K562 (cell line): Measurements from ENCODE around the gene MRPL55. TPM values are rescaled to one million over a fixed set of nuclear protein-coding genes. Genes with fewer than 3 reads are reported as not detected.

Experiments
- ATAC-seq: fragments of 200-7000 bp; cut with Tn5 transposase; 3 replicates; pipeline ENCODE4 v1.9.1; 2020; ENCODE audit warnings: moderate library complexity
- BruUV-seq: library from RNA; stranded (reverse); fragments of 400-500 nt; replicated peaks from 2 replicates; lab custom pipeline; 2021; lab: Mats Ljungman, UMichigan
- CTCF ChIA-PET: fragments of 300-600 bp; formaldehyde crosslinking; extraction: SDS; loops from one replicate; lab custom pipeline; 2021; ENCODE audit warnings: low intra/inter-chr PET ratio; lab: Yijun Ruan, JAX
- POLR2A ChIA-PET: fragments of 300-600, 350-650 bp; sonication (Branson Sonifier 250); formaldehyde crosslinking; extraction: SDS; loops from one replicate; lab custom pipeline; 2021; ENCODE audit warnings: antibody characterized with exemption, inconsistent platforms; lab: Yijun Ruan, JAX
- DNase-seq, 4 experiments: peaks; one replicate each; pipeline versions ENCODE4 v3.0.0 to v3.0.0-alpha.2; 2011 to 2018; ENCODE audit warnings: low spot score in 3 of 4, mixed read lengths in 3 of 4; ENCODE audit errors: extremely low read depth in 1 of 4
- FAIRE-seq: peaks from 2 replicates; lab custom pipeline; 2011; peaks lifted over from hg19 to GRCh38; lab: Jason Lieb, UNC
- H2AFZ ChIP-seq: 2 replicates; pipeline ENCODE4 v1.6.0; 2011; ENCODE audit warnings: low read depth, low read length, control low read depth, inconsistent platforms
- H3K27ac ChIP-seq: fragments of 200-600 bp; 3 replicates; pipeline ENCODE4 v1.8.0; 2011; ENCODE audit warnings: low read depth, mild to moderate bottlenecking, control low read depth, inconsistent platforms, low read length, moderate library complexity, mixed read lengths; ENCODE audit errors: extremely low read depth
- H3K27me3 ChIP-seq, 2 experiments: fragments of 300-600 bp in 1 of 2; 2 replicates in 1 of 2; 3 replicates in 1 of 2; pipeline versions ENCODE4 v1.6.0 to v1.8.0; 2011; ENCODE audit warnings: inconsistent platforms in 2 of 2, low read length in 2 of 2, mild to moderate bottlenecking in 1 of 2, mixed read lengths in 1 of 2, moderate library complexity in 1 of 2; ENCODE audit not compliant: control insufficient read depth in 2 of 2, insufficient read depth in 2 of 2
- H3K36me3 ChIP-seq: fragments of 300-600 bp; 3 replicates; pipeline ENCODE4 v1.8.0; 2011; ENCODE audit warnings: mild to moderate bottlenecking, low read length, inconsistent platforms; ENCODE audit not compliant: control insufficient read depth, insufficient read depth
- H3K4me1 ChIP-seq, 2 experiments: fragments of 200-600 bp in 1 of 2; replicated peaks in 1 of 2; 2 replicates in 1 of 2; 3 replicates in 1 of 2; pipeline versions ENCODE4 v1.5.1 to v1.8.0; 2011; ENCODE audit warnings: inconsistent platforms in 2 of 2, low read length in 2 of 2, mild to moderate bottlenecking in 1 of 2, mixed read lengths in 1 of 2, moderate library complexity in 1 of 2; ENCODE audit not compliant: control insufficient read depth in 2 of 2, insufficient read depth in 2 of 2
- H3K4me2 ChIP-seq: 2 replicates; pipeline ENCODE4 v1.6.1; 2011; ENCODE audit warnings: low read length, control low read depth, inconsistent platforms, mixed read lengths; ENCODE audit not compliant: insufficient read depth
- H3K4me3 ChIP-seq: fragments of 200-600 bp; sonication (generic), shearing (Covaris generic); 2 replicates; pipeline ENCODE4 v1.5.1; 2016; ENCODE audit warnings: control low read depth, inconsistent platforms
- H3K79me2 ChIP-seq: fragments of 200-600 bp; 3 replicates; pipeline ENCODE4 v1.8.0; 2011; ENCODE audit warnings: low read length, inconsistent platforms; ENCODE audit not compliant: control insufficient read depth, insufficient read depth
- H3K9ac ChIP-seq, 2 experiments: 2 replicates each; pipeline versions ENCODE4 v1.6.0 to v1.6.1; 2011; ENCODE audit warnings: low read depth in 2 of 2, low read length in 2 of 2, control low read depth in 1 of 2, inconsistent platforms in 1 of 2, mild to moderate bottlenecking in 1 of 2, mixed read lengths in 1 of 2; ENCODE audit not compliant: insufficient read depth in 1 of 2
- H3K9me1 ChIP-seq: one replicate; pipeline ENCODE4 v1.6.0; 2011; ENCODE audit warnings: inconsistent platforms, mild to moderate bottlenecking, low read length, moderate library complexity; ENCODE audit not compliant: control insufficient read depth, insufficient read depth
- H3K9me3 ChIP-seq: replicated peaks from 2 replicates; pipeline ENCODE4 v1.5.1; 2011; ENCODE audit warnings: low read depth, low read length, inconsistent platforms; ENCODE audit not compliant: control insufficient read depth, insufficient read depth
- H4K20me1 ChIP-seq: replicated peaks from 2 replicates; pipeline ENCODE4 v1.6.1; 2011; ENCODE audit warnings: low read length, inconsistent platforms, mixed read lengths; ENCODE audit not compliant: control insufficient read depth, insufficient read depth
- FOXM1 ChIP-seq, 2 experiments: fragments of 450-650 bp in 1 of 2; sonication (generic) in 1 of 2; formaldehyde crosslinking in 1 of 2; IDR thresholded peaks; 2 replicates each; pipeline versions ENCODE4 v1.6.1 to v1.9.0; 2017 to 2022; ENCODE audit warnings: low read depth in 2 of 2, mild to moderate bottlenecking in 2 of 2, missing genetic modification reagents in 1 of 2, moderate library complexity in 1 of 2
- HDAC3 ChIP-seq: fragments of 450-650 bp; IDR thresholded peaks from 2 replicates; pipeline ENCODE4 v1.6.1; 2018; ENCODE audit warnings: borderline replicate concordance, mild to moderate bottlenecking, moderate library complexity; ENCODE audit not compliant: partially characterized antibody
- NCOA2 ChIP-seq, 2 experiments: fragments of 450-650 bp; IDR thresholded peaks; 2 replicates each; pipeline ENCODE4 v1.6.1; 2018; ENCODE audit warnings: mild to moderate bottlenecking in 2 of 2, moderate library complexity in 1 of 2; ENCODE audit not compliant: partially characterized antibody in 2 of 2
- NR2C2 ChIP-seq, 2 experiments: fragments of 200-800 bp in 1 of 2; sonication (Bioruptor generic) in 1 of 2; sonication (generic) in 1 of 2; formaldehyde crosslinking in 1 of 2; IDR thresholded peaks; 2 replicates each; pipeline versions ENCODE4 v1.6.1 to v1.8.0; 2016 to 2022; ENCODE audit warnings: mild to moderate bottlenecking in 1 of 2, missing compliant biosample characterization in 1 of 2, missing genetic modification characterization in 1 of 2, missing genetic modification reagents in 1 of 2
- NR3C1 ChIP-seq: sonication (generic); formaldehyde crosslinking; IDR thresholded peaks from 2 replicates; pipeline ENCODE4 v1.8.1; 2022; ENCODE audit warnings: missing genetic modification reagents
- RAD51 ChIP-seq: fragments of 450-650 bp; IDR thresholded peaks from 2 replicates; pipeline ENCODE4 v1.7.1; 2016; ENCODE audit warnings: low read depth, mild to moderate bottlenecking, borderline replicate concordance
- RBM15 ChIP-seq: fragments of 200-400 bp; formaldehyde crosslinking; IDR thresholded peaks from 2 replicates; pipeline ENCODE4 v1.6.1; 2018; ENCODE audit warnings: mild to moderate bottlenecking, low read length, moderate library complexity; ENCODE audit not compliant: insufficient read depth
- SIN3B ChIP-seq: fragments of 450-650 bp; IDR thresholded peaks from 2 replicates; pipeline ENCODE4 v1.6.1; 2017; ENCODE audit warnings: low read depth, mild to moderate bottlenecking, moderate library complexity
- SREBF2 ChIP-seq: sonication (generic); formaldehyde crosslinking; IDR thresholded peaks from 2 replicates; pipeline ENCODE4 v1.4.0; 2020; ENCODE audit warnings: mild to moderate bottlenecking, missing genetic modification reagents
- ZNF311 ChIP-seq: fragments of 250-450 bp; sonication (Bioruptor Pico); IDR thresholded peaks from 2 replicates; pipeline ENCODE4 v1.4.0; 2020; ENCODE audit warnings: mild to moderate bottlenecking, moderate library complexity
- ZNF583 ChIP-seq: fragments of 250-450 bp; sonication (Bioruptor Pico); IDR thresholded peaks from 2 replicates; pipeline ENCODE4 v1.4.0; 2020
- ZNF707 ChIP-seq: fragments of 250-450 bp; sonication (Bioruptor Pico); conservative IDR thresholded peaks from 2 replicates; pipeline ENCODE4 v1.8.0; 2022; ENCODE audit warnings: inconsistent platforms, mild to moderate bottlenecking, moderate library complexity
- WGBS: fragments of 100-300 bp; shearing (Covaris generic); methylation state at CpG from one replicate; pipeline ENCODE4 v1.1.6; 2016; ENCODE audit warnings: low coverage, mixed read lengths; ENCODE audit not compliant: insufficient coverage; ENCODE audit errors: missing lambda C conversion rate; 5-methylcytosine and 5-hydroxymethylcytosine counted together
- in situ Hi-C: fragments of 300-500 bp; cut with MboI; formaldehyde crosslinking; loops from 4 replicates; pipeline ENCODE4 v1.15.0; 2018; ENCODE audit warnings: inconsistent platforms, mixed read lengths
- intact Hi-C: fragments of 100-400 bp; cut with micrococcal nuclease; formaldehyde crosslinking; loops from 2 replicates; pipeline ENCODE4 v1.14.2; 2022
- polyA plus RNA-seq, 8 experiments: library from polyadenylated mRNA; depleted of rRNA in 4 of 8; stranded (reverse) in 5 of 8; unstranded in 3 of 8; fragments of >200 nt; fragmentation: Nextera tagmentation in 2 of 8; fragmentation: Illumina TruSeq in 1 of 8; extraction: Ambion mirVana in 2 of 8; extraction: Trizol in 1 of 8; gene quantifications; 2 replicates each; pipeline versions ENCODE4 v1.2.1 to v1.2.3, GENCODE V29; 2011 to 2014; ENCODE audit warnings: inconsistent platforms in 1 of 8, missing spikeins in 1 of 8
- total RNA-seq, 7 experiments: library from RNA; depleted of rRNA in 6 of 7; stranded (reverse); fragments of >200 nt in 6 of 7; fragmentation: Illumina TruSeq in 2 of 7; extraction: Trizol in 2 of 7; gene quantifications; 2 replicates each; pipeline versions ENCODE4 v1.2.1 to v1.2.3, GENCODE V29; 2011 to 2021; ENCODE audit warnings: low replicate concordance in 1 of 7
- TF ChIP-seq, protein P1 (sequence below): fragments of 450-650 bp; formaldehyde crosslinking; IDR thresholded peaks from 2 replicates; pipeline ENCODE4 v1.4.0; 2020; ENCODE audit warnings: mild to moderate bottlenecking, moderate library complexity
- TF ChIP-seq, protein P2 (sequence below): fragments of 200-800 bp; sonication (Bioruptor generic); IDR thresholded peaks from 2 replicates; pipeline ENCODE4 v1.6.1; 2017; ENCODE audit warnings: missing genetic modification characterization, missing compliant biosample characterization
- TF ChIP-seq, protein P3 (sequence below): fragments of 250-450 bp; sonication (Bioruptor Pico); IDR thresholded peaks from 2 replicates; pipeline ENCODE4 v1.5.0; 2021

The MRPL55 gene
- total and polyA plus RNA-seq, 9 of the 15 experiments (the other 6 are each of a cell fraction or from before 2014, with no cell fraction given): 34.9 to 228 (median 81.0) TPM

- Histone ChIP-seq H4K20me1 (no peaks in the 10 kb centered on the region; the same call in none of the 2 replicates), H3K27me3 (no peaks in the 10 kb centered on the region), H3K4me1 (peaks cover 13 to 69% of the 10 kb centered on the region in 2 experiments), H3K79me2 (peaks cover 7% of the 10 kb centered on the region; the same call in 2 of the 3 replicates), H3K4me2 (no peak overlapping the region), H2AFZ (no peak overlapping the region), H3K27ac (no peak overlapping the region), H3K9ac (peak overlapping the region in 1 of 2 experiments; percentile 46; a peak in 1 of 4 replicates), H3K9me1 (no peaks in the 10 kb centered on the region), H3K4me3 (no peak overlapping the region), H3K9me3 (no peaks in the 10 kb centered on the region), H3K36me3 (peaks cover 6% of the 10 kb centered on the region; the same call in 1 of the 3 replicates)
- ChIA-PET POLR2A (interaction anchor here (1.0 to 4.2 kb wide), 4 partner anchors 9 to 12 kb away, joined by 3 to 46 read pairs (median 4); partner anchors contain the start of gene IBA57), CTCF (no interaction called here)
- no peak for DNase-seq
- intact Hi-C loops (no loop called here), in situ Hi-C loops (no loop called here)
- BruUV-seq: no TSS peak
- peak; percentile 71 for FAIRE-seq
- 43% methylated on average over 11 of the region's 11 CpGs for WGBS
- ATAC-seq: no peak
- no peak for TF ChIP-seq ZNF707
- no peak for TF ChIP-seq NR2C2 (CRISPR knock-in tag; IDR thresholded peaks at IDR 0.05)
- no peak for TF ChIP-seq NR2C2 (tag; IDR thresholded peaks at IDR 0.05)
- no peak for TF ChIP-seq RAD51
- TF ChIP-seq, protein P1, sequence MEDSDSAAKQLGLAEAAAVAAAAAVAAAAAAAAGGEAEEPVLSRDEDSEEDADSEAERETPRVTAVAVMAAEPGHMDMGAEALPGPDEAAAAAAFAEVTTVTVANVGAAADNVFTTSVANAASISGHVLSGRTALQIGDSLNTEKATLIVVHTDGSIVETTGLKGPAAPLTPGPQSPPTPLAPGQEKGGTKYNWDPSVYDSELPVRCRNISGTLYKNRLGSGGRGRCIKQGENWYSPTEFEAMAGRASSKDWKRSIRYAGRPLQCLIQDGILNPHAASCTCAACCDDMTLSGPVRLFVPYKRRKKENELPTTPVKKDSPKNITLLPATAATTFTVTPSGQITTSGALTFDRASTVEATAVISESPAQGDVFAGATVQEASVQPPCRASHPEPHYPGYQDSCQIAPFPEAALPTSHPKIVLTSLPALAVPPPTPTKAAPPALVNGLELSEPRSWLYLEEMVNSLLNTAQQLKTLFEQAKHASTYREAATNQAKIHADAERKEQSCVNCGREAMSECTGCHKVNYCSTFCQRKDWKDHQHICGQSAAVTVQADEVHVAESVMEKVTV (CRISPR knock-in tag): no peak
- TF ChIP-seq, protein P2, sequence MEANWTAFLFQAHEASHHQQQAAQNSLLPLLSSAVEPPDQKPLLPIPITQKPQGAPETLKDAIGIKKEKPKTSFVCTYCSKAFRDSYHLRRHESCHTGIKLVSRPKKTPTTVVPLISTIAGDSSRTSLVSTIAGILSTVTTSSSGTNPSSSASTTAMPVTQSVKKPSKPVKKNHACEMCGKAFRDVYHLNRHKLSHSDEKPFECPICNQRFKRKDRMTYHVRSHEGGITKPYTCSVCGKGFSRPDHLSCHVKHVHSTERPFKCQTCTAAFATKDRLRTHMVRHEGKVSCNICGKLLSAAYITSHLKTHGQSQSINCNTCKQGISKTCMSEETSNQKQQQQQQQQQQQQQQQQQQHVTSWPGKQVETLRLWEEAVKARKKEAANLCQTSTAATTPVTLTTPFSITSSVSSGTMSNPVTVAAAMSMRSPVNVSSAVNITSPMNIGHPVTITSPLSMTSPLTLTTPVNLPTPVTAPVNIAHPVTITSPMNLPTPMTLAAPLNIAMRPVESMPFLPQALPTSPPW (CRISPR knock-in tag): no peak
- TF ChIP-seq ZNF583: no peak
- TF ChIP-seq, protein P3, sequence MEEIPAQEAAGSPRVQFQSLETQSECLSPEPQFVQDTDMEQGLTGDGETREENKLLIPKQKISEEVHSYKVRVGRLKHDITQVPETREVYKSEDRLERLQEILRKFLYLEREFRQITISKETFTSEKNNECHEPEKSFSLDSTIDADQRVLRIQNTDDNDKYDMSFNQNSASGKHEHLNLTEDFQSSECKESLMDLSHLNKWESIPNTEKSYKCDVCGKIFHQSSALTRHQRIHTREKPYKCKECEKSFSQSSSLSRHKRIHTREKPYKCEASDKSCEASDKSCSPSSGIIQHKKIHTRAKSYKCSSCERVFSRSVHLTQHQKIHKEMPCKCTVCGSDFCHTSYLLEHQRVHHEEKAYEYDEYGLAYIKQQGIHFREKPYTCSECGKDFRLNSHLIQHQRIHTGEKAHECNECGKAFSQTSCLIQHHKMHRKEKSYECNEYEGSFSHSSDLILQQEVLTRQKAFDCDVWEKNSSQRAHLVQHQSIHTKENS: no peak
- TF ChIP-seq SIN3B: no peak
- no peak for TF ChIP-seq RBM15
- TF ChIP-seq SREBF2 (CRISPR knock-in tag): no peak
- no peak for TF ChIP-seq HDAC3
- TF ChIP-seq NCOA2 (IDR thresholded peaks at IDR 0.05; ENCODE audit: partially characterized antibody in 2 of 2): no peak
- TF ChIP-seq NR3C1: no peak
- TF ChIP-seq FOXM1 (IDR thresholded peaks at IDR 0.05; ENCODE audit: low read depth): no peak
- TF ChIP-seq FOXM1 (CRISPR knock-in tag; IDR thresholded peaks at IDR 0.05; ENCODE audit: low read depth): no peak
- no peak for TF ChIP-seq ZNF311 (CRISPR knock-in tag)
These were observed 45.0 kb upstream of the MRPL55 start for GRCh38 chr1:228154021-228154669.
